Lower leg skin (tissue), 4 donors: ENCODE data around the gene CD207. TPM values are rescaled to one million over a fixed set of nuclear protein-coding genes. Genes with fewer than 3 reads are reported as not detected.

Source experiments
- DNase-seq, 2 donors: peaks; one replicate each; pipeline ENCODE4 v3.0.0-alpha.2; 2019; ENCODE audit warnings: low spot score in 2 of 2
- H3K4me3 ChIP-seq: fragments of 200-600 bp; sonication (generic); 2 replicates; pipeline ENCODE4 v1.5.1; 2017; ENCODE audit warnings: mild to moderate bottlenecking, low read depth; ENCODE audit not compliant: poor library complexity, severe bottlenecking
- CTCF ChIP-seq, 3 donors: fragments of 450-650 bp; IDR thresholded peaks; one replicate each; pipeline ENCODE4 v1.5.1; 2016; ENCODE audit warnings: antibody characterized with exemption in 3 of 3, mild to moderate bottlenecking in 3 of 3, moderate library complexity in 2 of 3
- POLR2A ChIP-seq, 2 donors: fragments of 450-650 bp; IDR thresholded peaks; one replicate each; pipeline ENCODE4 v1.6.1; 2016 to 2017; ENCODE audit warnings: antibody characterized with exemption in 2 of 2, mild to moderate bottlenecking in 1 of 2, moderate library complexity in 1 of 2
- WGBS, 2 donors: methylation state at CpG; one replicate each; pipeline ENCODE4 v1.1.5; 2018; 5-methylcytosine and 5-hydroxymethylcytosine counted together
- intact Hi-C: fragments of 100-400 bp; cut with DNase I; formaldehyde crosslinking; loops from one replicate; pipeline ENCODE4 v1.15.0; 2023; ENCODE audit warnings: low total_unique reads
- total RNA-seq, 4 donors: library from RNA; depleted of rRNA; stranded (reverse); fragments of >200 nt; gene quantifications; one replicate each; pipeline ENCODE4 v1.1.0, GENCODE V29; 2016

The CD207 gene
- total RNA-seq, 4 donors from 2014 or later = 26.8 to 57.6 (median 39.4) TPM

GRCh38 chr2:70807828-70808118 lies 27.8 kb downstream of the CD207 start:
- TF ChIP-seq CTCF (IDR thresholded peaks at IDR 0.05) (no peak), POLR2A (IDR thresholded peaks at IDR 0.05) (no peak)
- H3K4me3 ChIP-seq = no peak overlapping the region
- 72 to 83% methylated on average over 4 of the region's 4 CpGs for WGBS, 2 donors
- DNase-seq = no peak
- intact Hi-C loops = no loop called here

GRCh38 chr2:70807102-70807827 lies 28.4 kb downstream of the CD207 start:
- no peak for DNase-seq
- H3K4me3 ChIP-seq = no peak overlapping the region
- intact Hi-C loops = no loop called here
- WGBS, 2 donors = 87 to 92% methylated on average over 6 of the region's 6 CpGs
- TF ChIP-seq POLR2A (IDR thresholded peaks at IDR 0.05) = no peak
- no peak for TF ChIP-seq CTCF (IDR thresholded peaks at IDR 0.05)

GRCh38 chr2:70806620-70807019 lies 29.0 kb downstream of the CD207 start:
- intact Hi-C loops = no loop called here
- no peak overlapping the region for H3K4me3 ChIP-seq
- 53 to 56% methylated on average over 6 of the region's 6 CpGs for WGBS, 2 donors
- DNase-seq = no peak
- TF ChIP-seq POLR2A (IDR thresholded peaks at IDR 0.05) (no peak), CTCF (IDR thresholded peaks at IDR 0.05) (no peak)

- intact Hi-C loops = no loop called here
- no peak overlapping the region for H3K4me3 ChIP-seq
- TF ChIP-seq CTCF (IDR thresholded peaks at IDR 0.05) = no peak
- TF ChIP-seq POLR2A (IDR thresholded peaks at IDR 0.05) = no peak
- no peak for DNase-seq
- 66 to 84% methylated on average over 5 of the region's 5 CpGs for WGBS, 2 donors
Observed at GRCh38 chr2:70806013-70806412, 29.6 kb downstream of the CD207 start.

- no peak for DNase-seq
- TF ChIP-seq POLR2A (IDR thresholded peaks at IDR 0.05) (no peak), CTCF (IDR thresholded peaks at IDR 0.05) (no peak)
- H3K4me3 ChIP-seq = no peak overlapping the region
- intact Hi-C loops = no loop called here
- 72 to 77% methylated on average over 10 of the region's 10 CpGs for WGBS, 2 donors
Observed at GRCh38 chr2:70801607-70802263, 33.9 kb downstream of the CD207 start.
